T-helper 2 cell treated with Interferon-gamma antibody and Interleukin-4, amounts not matched to agents 100 ng/mL and 5 ng/mL, for 36 hours (primary cell): ENCODE data around the gene SNX20. TPM values are rescaled to one million over a fixed set of nuclear protein-coding genes. Genes with fewer than 3 reads are reported as not detected.

Experiments
- intact Hi-C: fragments of 100-400 bp; cut with micrococcal nuclease; formaldehyde crosslinking; loops from one replicate; pipeline ENCODE4 v1.15.1; 2023
- total RNA-seq: library from RNA; stranded (reverse); gene quantifications from 2 replicates; pipeline ENCODE4 v1.2.3, GENCODE V29; 2022

Gene SNX20
- total RNA-seq, 1 donor from 2014 or later: 69.7 TPM

DNA sequence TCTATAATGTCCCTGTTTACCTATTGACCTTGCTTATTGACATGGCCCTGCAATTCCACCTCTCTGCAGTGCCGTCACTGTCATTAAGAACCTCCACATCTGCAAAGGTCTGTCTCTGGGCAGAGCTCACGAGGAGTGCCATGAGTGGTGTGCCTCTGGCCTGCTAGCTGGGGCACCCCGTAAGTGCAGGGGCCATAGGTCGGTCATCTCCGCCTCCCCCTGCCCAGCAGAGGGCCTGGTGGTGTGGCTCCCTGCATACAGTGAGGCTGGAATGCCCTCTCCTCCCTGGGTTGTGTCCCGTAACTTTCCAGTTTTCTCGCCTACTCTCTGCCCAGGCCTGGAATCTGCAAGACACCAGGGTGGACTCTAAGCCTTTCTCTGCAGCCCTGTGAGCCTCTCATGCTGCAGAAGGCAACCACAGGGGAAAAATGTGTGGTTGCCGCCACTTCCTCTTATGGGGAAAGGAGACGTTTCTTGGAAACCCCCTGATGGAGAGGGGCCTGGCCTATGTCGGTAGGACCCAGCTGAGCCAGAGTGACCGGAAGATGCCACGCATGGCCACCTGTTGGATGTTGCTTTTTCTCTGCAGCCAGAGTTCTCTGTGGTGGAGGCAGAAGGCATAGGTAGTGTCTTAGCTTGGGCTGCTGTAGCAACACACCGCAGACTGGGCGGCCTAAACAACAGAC, 2.7 kb upstream of the SNX20 start:
- intact Hi-C loops: loop anchor here (1.0 to 5.0 kb wide), 4 partner anchors 17 to 417 kb away; partner anchors contain the start of genes ADCY7 and NKD1

DNA sequence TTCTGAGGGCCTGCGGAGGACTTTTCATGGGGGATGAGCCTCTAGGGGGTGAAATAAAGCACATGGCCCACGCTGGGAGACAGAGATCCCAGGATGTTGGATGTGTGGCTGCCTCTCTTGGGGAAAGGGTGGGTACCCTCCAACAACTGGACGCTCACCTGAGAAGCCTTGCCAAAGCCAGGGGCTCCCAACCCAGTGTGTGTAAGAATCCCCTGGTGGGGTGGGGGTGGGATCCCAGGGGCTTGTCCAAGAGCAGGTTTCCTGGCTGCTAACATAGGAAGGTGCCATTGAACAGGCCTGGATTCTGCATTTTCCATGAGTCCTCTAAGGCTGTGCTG, 587 bp downstream of the SNX20 start:
- intact Hi-C loops: loop anchor here (2.0 to 5.0 kb wide), 4 partner anchors 14 to 526 kb away; partner anchors contain the start of genes ADCY7 and NKD1

DNA sequence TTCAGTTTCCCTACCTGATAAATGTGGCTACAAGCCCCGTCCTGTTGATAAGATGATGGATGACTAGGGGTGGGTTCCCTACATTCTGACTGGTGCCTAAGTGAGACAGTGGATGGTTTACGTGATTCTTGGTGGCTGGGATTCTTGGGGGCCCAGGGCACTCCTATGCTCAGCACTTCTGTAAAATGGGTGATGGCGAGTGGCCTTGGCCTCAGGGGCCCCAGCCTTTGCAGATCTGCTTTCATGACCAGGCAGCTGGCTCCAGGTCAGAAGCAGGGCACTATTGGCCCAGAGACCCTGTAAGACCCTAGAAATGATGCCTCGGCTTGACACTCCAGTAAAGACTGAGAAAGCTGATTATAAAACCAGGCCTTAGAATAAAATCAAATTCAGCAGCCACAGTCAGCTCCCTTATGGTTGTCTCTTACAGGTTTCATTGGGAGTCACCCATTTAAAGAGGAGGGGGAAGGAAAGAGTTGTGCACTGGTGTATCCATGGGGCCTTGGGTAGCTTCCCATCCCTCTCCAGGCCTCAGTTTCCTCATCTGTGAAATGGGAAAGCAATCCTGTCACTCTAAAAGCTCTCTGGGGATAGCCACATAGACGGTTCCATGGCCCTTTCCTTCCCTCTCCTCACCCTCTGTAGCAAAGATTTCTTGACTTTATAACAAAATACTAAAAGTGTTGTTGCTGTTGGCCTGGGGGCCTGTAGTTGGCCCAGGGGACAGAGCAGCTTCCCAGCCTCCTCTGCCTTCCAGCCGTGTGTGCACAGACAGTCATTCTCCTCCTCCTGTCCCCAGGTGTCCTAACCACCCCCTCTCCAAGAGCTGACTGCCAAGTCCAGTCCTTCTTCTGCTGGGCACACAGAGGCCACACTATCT, 1.2 kb downstream of the SNX20 start:
- intact Hi-C loops: loop anchor here (2.0 to 5.0 kb wide), 4 partner anchors 13 to 525 kb away; partner anchors contain the start of genes ADCY7 and NKD1

DNA sequence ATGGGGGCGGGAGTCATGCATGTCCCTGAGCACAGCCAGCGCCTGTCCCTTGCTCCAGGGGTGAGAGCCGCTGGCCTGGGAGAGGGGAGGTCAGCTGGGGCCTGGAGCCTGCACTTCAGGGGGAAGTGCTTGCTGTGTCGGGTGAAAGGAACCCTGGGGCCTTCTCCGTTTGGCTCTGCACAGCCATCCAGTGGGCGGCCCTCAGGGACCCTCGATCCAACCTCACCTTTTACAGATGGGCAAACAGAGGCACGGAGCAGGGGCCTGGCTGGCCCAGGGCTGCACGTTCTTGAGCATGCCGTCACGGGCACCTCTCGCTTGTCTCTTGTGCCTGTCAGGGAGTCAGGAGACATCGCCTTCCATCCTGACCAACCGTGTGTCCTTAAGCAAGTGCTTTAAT, 1.8 kb downstream of the SNX20 start:
- intact Hi-C loops: no loop called here

DNA sequence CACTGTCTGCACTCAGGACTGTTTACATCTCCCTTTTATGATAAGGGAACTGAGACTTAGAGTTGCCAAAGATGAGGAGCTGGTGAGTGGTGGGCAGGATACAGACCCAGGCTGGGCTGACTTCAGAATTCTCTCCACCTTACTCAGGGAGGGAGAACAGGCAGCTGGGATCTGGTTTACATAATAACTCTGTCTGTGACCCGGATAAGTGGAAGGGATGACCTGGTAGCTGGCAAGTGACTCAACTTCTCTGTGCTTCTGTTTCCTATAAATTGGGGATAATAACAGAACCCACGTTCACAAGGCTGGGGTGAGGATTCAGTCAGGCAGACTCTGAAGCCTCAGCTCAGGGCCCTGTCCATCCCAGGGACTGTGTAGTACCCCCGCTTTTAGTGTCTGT, 2.6 kb downstream of the SNX20 start:
- intact Hi-C loops: no loop called here

DNA sequence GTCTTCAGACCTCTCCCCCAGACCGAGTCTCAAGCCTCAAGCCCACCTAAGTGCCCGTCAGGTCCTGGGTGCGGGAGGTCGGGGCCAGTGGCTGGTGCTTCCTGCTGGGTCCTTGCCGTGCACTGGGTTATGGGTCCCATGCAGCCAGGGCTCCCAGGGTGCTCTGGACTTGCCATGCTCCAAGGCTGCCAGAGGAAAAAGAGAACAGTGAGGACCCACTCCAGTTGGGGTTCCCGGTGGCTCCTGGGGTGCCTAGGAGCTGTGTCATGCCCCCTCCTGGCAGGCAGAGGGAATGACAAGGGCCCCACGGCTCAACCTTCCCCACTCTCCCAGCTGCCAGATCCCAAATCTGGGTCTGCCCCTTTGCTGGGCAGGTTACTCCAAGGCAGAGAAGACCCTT, 3.8 kb downstream of the SNX20 start:
- intact Hi-C loops: no loop called here

DNA sequence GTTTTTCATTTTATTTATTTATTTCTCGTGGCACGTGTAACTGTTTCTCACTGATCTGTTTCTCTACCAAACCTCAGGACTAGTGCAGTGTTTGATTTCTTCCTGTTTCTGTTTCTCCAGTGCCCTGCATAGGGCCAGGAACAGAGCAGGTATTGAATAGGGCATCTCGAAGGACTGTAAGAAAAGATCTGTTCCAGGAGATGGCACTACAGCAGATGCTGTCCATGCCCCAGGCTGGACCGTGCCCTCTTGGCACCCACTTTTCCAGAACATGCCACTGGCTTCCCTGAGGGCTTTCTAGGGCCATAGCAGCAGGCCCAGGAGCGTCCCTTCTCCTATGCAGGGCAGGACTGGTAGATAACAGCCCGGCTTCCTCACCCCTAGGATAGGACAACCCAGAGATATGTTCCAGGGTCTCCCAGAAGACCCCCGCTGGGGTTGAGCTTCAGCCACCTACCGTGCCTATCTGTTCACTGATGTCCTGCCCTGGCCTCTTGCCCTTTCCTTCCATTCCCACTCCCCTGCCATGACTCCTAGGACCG, 4.4 kb downstream of the SNX20 start:
- intact Hi-C loops: no loop called here

DNA sequence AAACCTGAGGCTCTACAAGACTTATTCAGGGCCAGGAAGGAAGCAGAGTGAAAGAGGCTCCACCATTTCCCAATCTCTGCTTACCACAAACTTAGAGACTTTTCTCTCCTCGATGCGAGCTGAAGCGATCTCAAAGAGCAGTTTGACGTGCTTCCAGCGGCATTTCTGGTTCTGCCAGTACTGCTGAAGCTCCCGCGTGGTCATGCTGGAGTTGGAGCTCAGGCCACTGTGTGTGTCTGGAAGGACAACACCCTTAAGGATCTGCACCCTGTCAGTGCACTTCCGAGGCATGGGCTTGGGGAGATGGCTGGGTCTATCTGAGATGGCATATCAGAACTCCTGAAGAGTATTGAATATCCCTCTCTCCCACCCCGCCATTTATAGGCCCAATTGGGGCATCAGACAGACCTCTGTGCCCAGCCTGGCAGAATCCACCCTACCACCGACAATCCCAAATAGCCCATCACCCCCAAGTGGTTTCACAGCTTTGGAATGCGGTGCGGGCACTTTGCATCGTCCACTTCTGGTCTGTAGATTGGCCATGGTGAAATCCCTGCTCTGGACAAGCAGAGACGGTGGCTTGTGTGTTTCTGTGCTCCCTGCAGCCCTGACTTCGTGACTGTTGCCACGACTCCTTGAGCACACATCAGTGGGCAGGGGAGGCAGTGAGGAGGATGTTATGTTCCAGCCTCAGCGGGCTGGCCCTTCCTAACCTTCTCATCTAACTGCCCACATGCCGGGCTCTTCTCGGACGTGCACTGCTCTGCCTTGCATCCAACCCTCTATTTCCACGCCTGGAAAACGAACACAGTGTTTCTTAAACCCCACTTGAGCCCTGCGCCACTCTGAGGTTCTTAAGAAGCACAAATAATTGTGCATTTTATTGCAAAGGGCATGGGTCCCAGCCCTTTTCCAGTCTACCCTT, 5.2 kb downstream of the SNX20 start:
- intact Hi-C loops: no loop called here

DNA sequence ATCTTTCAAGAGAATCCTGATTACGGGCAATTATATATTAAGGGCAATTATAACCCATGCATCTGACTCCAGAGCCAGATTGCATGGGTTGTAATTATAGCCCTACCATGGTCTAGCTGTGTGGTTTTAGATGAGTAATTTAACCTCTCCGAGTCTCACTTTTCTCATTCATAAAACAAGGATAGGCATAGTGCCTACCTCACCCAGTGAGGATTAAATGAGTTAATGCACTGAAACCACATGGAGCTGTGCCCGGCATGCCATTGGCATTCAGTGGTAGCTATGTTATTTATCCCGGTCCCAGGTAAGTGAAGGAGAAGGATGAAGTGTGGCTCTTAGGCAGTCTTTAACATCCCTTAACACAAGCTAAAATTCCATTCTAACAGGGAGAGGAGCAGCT, 6.3 kb downstream of the SNX20 start:
- intact Hi-C loops: no loop called here

DNA sequence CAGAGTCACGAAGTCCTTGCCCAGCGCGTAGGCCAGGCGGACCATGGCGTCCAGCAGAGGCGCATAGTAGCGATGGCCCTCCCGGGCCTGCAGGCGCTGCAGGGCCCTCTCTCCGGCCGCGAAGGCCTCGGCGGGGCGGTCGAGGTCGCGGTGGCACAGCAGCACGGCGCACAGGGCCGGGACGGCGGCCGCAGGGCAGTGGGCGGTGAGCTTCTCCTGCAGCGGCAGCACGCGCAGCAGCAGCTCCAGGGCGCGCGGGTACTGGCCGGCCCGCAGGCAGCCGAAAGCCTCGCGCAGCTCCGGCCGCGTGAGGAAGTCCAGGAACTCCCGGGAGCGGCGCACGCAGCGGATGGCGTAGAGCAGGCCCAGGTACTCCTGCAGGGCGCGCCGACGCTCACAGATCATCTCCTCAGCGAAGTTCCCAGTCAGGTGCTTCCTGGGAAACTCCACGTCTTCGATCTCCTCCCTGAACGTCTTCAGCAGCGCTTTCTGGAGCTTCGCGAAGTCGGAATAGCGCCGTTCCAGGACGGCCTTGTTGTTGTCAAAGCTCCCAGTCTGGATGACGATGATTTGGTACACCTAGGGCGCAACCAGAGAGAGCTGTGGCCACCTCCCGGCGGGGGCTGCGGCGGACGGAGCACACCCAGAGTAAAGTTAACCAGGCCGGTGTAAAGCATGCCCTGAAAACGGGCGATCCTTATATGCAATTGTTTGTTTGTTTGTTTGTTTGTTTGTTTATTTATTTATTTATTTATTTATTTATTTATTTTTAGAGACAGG, 7.4 kb downstream of the SNX20 start:
- intact Hi-C loops: no loop called here

DNA sequence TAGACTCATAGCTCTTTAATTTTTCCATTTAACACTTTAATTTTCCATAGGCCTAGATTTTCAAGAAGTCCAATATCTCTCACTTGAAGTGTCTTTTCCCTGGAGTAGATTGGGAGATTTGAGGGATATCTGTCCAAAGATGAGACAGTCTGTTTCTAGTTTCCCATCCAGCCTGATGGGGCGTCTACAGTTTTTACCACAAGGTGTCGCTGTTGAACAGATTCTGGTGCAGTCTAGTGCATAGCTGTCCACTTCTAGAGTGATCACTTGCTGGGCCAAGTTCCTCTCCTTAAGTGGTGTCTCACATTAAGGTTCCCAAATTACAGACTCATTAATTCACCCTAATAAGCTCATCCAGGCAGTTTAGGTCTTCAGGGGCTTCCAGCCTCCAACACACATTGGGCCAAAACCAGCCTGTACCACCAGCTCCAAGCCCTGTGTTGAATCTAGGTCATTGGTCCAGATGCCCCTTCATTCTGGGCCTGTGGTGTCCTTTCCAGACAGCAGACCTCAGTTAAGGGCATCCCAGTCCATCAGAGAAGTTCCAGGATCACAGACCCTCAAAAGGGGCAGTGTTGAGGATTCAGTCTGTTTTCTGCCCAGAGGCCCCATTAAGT, 9.4 kb downstream of the SNX20 start:
- intact Hi-C loops: loop anchor here (1.0 kb wide), 1 partner anchor 76 kb away; no protein-coding TSS in a partner anchor

DNA sequence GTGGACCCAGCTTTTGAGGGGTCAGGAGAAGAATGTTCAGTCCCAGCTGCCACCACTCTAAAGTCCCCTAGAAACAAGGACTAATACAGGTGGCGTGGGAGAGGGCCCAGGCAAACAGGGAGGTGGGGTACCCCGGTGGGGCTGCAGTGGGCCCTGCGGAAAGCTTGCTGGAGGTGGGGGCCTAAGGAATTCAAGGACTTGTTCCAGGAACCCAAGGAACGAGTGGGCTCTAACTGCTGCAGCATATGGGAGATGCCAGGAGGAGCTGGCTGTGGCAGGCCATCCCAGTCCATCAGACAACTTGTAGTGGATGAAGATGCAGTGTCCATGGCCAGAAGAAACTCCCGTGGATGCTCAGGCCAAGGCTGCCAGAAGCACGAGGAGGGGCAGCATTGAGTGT, 10.6 kb downstream of the SNX20 start:
- intact Hi-C loops: no loop called here

DNA sequence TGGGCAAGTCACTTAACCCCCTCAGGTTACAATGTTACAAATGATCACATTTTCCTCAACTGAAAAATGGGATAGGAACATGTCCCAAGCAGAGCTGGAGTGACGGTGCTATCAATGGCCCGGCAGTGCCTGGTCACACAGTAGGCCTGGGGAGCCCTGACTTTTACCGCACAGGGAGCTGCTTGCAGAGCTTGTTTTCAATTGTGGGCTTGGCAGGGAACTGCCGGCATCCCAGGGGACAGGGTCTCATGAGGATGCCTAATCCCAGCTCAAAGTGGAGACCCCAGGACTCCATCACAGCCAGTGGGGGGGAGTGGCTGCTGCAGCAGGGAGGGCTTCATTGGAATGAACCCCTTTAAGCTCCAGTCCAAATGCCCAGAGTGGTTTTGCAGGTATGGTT, 11.4 kb downstream of the SNX20 start:
- intact Hi-C loops: loop anchor here (5.0 kb wide), 4 partner anchors 122 to 642 kb away; partner anchors contain the start of genes BRD7, CNEP1R1 and NKD1

DNA sequence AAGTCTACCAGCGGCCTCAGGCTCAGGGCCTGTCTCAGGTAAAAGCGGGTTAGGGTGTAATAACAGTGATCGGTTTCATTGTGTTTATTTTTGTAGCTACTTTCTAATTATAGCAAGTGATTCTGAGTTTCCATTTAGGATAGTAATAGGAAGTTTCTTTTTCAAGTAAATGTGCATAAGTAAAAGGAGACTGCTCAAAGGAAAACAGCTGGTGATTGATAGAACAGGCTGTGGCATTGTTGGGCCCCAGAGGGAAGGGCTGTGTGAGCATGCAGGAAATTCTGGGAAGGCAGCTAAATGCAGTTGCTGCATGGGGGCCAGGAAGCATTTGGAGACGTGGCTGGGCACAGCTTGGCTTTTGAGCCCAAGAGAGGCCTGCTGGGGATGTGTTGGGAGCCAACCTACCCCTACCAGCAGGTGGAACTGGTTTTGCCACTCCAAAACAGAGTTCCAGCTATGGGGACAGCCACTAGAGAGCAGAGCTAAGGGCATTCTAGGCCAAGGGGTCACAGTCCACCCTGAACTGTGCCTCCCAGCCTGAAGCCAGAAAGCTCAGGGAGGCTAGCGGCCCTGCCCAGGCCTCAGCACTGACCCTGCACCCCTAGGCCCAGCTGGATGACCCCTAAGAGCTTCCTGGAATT, 12.6 kb downstream of the SNX20 start:
- intact Hi-C loops: loop anchor here (5.0 kb wide), 4 partner anchors 121 to 641 kb away; partner anchors contain the start of genes BRD7, CNEP1R1 and NKD1

DNA sequence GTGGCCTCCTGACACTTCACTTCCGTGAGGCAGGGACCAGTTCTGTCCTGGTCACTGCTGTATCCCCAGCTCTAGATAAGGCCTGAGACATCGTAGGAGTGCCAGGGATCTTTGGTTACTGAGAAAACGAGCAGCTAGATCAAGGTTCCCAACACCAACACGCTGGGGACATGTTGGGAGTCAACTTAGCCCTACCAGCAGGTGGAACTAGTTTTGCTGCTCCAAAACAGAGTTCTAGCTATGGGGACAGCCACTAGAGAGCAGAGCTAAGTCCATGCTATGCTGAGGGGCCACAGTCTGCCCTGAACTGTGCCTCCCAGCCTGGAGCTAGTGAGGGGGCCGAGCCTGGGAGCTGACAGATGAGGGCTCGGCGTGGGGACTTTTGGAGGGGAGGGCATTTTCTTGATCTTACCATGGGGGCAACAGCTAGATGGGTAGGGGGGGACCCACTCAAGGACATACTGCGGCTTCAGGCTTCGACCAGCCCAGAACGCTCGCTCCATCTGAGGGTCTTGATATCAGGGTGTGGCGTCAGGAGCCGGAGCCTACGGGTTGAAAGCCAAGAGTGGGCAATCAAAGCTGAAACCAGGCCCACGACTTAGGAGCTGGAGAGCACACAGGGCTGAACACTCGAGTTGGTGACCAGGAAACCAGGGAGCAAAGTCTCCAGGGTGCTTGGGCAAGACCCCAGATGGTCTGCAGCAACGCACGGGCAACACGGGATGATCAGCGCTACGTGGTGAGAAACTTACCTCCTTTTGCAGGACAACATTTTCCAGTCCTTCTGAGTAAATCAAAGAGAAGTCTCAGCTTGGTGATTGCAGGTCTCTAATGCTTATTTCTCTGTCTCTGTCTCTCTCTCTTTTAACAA, 13.4 kb downstream of the SNX20 start:
- intact Hi-C loops: loop anchor here (1.0 to 5.0 kb wide), 7 partner anchors 13 to 640 kb away; partner anchors contain the start of genes BRD7, CNEP1R1, NKD1 and SNX20

DNA sequence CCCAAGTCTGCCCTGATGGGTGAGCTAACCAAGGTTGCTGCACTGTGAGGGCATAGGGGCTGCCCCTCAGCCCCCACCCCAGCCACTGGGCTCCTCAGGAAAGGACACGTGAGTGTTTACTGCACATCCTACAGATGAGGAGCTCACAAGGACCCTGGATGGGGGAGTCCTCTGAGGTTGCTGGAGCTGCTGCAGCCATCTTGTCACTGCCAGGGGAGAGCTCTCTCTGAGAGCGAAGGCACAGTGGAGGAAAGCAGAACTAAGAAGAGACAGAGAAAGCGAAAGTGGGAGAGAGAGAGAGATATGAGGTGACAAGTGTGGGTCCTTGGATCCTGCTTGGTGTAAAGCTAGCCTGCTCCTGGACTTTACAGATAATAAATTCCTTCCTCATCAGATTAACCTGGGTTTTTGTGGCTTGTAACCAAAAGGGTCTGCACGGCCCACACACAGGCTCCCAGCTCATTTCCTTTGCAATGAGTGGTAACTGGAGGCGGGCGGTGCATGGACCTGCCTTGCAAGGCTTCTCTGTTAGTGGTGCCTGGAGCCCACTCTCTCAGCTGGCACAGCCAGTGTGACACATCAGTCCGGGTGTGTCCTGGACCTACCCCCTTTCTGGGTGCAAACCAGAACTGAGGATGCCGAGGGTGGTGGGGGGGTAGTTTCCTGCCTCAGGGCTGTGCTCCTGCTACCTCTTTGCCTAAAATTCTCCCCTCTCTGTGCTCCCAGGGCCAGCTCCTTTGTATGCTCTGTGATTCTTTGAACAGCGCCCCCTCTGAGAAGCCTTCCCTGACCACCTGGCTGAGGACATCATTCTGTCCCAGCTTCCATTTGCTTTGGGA, 14.2 kb downstream of the SNX20 start:
- intact Hi-C loops: loop anchor here (1.0 to 5.0 kb wide), 7 partner anchors 14 to 640 kb away; partner anchors contain the start of genes BRD7, CNEP1R1, NKD1 and SNX20
